Measurements from ENCODE around the gene RABGAP1L. TPM values are rescaled to one million over a fixed set of nuclear protein-coding genes. Genes with fewer than 3 reads are reported as not detected.

The RABGAP1L gene
- total and polyA plus RNA-seq, 10 of the 15 experiments (the other 5 are each of a cell fraction or from before 2014, with no cell fraction given), result 5.8 to 194 (median 113) TPM

GRCh38 chr1:174953285-174954072, 794.2 kb downstream of the RABGAP1L start (continued):
- 0 out of 2 replicates have a peak, but pooled peaks have one; percentile 62 for TF ChIP-seq RB1 (IDR thresholded peaks at IDR 0.05; ENCODE audit: borderline replicate concordance)
- TF ChIP-seq BMI1 (IDR thresholded peaks at IDR 0.05; ENCODE audit: borderline replicate concordance), result peak; percentile 48
- TF ChIP-seq ZNF274 (IDR thresholded peaks at IDR 0.05; ENCODE audit: insufficient read depth, insufficient read length), result no peak
- TF ChIP-seq CHD2 (IDR thresholded peaks at IDR 0.05; ENCODE audit: borderline replicate concordance, low read depth, low read length), result 0 out of 2 replicates have a peak, but pooled peaks have one; percentile 54
- TF ChIP-seq BCL11A (IDR thresholded peaks at IDR 0.05; ENCODE audit: low read depth, low read length), result peak; percentile 58
- peak; percentile 86; the same call in 1 of the 2 replicates for TF ChIP-seq SMARCA5 (IDR thresholded peaks at IDR 0.05)
- TF ChIP-seq MYC (IDR thresholded peaks at IDR 0.05; ENCODE audit: insufficient read depth, insufficient read length, insufficient replicate concordance, low read length, severe bottlenecking), result no peak
- no peak for TF ChIP-seq KDM1A (IDR thresholded peaks at IDR 0.05; ENCODE audit: borderline replicate concordance)
- TF ChIP-seq, protein P1, sequence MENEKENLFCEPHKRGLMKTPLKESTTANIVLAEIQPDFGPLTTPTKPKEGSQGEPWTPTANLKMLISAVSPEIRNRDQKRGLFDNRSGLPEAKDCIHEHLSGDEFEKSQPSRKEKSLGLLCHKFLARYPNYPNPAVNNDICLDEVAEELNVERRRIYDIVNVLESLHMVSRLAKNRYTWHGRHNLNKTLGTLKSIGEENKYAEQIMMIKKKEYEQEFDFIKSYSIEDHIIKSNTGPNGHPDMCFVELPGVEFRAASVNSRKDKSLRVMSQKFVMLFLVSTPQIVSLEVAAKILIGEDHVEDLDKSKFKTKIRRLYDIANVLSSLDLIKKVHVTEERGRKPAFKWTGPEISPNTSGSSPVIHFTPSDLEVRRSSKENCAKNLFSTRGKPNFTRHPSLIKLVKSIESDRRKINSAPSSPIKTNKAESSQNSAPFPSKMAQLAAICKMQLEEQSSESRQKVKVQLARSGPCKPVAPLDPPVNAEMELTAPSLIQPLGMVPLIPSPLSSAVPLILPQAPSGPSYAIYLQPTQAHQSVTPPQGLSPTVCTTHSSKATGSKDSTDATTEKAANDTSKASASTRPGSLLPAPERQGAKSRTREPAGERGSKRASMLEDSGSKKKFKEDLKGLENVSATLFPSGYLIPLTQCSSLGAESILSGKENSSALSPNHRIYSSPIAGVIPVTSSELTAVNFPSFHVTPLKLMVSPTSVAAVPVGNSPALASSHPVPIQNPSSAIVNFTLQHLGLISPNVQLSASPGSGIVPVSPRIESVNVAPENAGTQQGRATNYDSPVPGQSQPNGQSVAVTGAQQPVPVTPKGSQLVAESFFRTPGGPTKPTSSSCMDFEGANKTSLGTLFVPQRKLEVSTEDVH (IDR thresholded peaks at IDR 0.05; ENCODE audit: low read depth, partially characterized antibody), result peak; percentile 57
- TF ChIP-seq POLR2AphosphoS2 (IDR thresholded peaks at IDR 0.05; ENCODE audit: low read depth, low read length), result no peak
- TF ChIP-seq YY1 (IDR thresholded peaks at IDR 0.05; ENCODE audit: low read depth, low read length), result no peak
- TF ChIP-seq MEF2A (IDR thresholded peaks at IDR 0.05; ENCODE audit: insufficient read depth, low read depth, low read length), result 0 out of 2 replicates have a peak, but pooled peaks have one; percentile 23
- TF ChIP-seq, protein P2, sequence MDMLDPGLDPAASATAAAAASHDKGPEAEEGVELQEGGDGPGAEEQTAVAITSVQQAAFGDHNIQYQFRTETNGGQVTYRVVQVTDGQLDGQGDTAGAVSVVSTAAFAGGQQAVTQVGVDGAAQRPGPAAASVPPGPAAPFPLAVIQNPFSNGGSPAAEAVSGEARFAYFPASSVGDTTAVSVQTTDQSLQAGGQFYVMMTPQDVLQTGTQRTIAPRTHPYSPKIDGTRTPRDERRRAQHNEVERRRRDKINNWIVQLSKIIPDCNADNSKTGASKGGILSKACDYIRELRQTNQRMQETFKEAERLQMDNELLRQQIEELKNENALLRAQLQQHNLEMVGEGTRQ (IDR thresholded peaks at IDR 0.05; ENCODE audit: borderline replicate concordance, low read depth, low read length), result no peak
- peak; percentile 77 for TF ChIP-seq TCF12 (IDR thresholded peaks at IDR 0.05; ENCODE audit: low read depth, low read length)
- TF ChIP-seq CREM (IDR thresholded peaks at IDR 0.05; ENCODE audit: low read depth), result peak; percentile 32; the same call in 1 of the 2 replicates
- no peak for TF ChIP-seq TARDBP (IDR thresholded peaks at IDR 0.05; ENCODE audit: borderline replicate concordance)
- peak; percentile 60; the same call in 1 of the 2 replicates for TF ChIP-seq CREB1 (IDR thresholded peaks at IDR 0.05; ENCODE audit: low read depth)
- TF ChIP-seq, protein P3, sequence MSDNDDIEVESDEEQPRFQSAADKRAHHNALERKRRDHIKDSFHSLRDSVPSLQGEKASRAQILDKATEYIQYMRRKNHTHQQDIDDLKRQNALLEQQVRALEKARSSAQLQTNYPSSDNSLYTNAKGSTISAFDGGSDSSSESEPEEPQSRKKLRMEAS (IDR thresholded peaks at IDR 0.05; ENCODE audit: low read depth, low read length), result no peak
- peak; percentile 80 for TF ChIP-seq RELA (IDR thresholded peaks at IDR 0.05; ENCODE audit: borderline replicate concordance, partially characterized antibody)
- TF ChIP-seq NFYB (IDR thresholded peaks at IDR 0.05; ENCODE audit: insufficient read depth, low read depth, low read length), result no peak
- TF ChIP-seq EP300 (IDR thresholded peaks at IDR 0.05; ENCODE audit: borderline replicate concordance in 1 of 2, control insufficient read depth in 1 of 2, low read depth in 2 of 2, low read length in 2 of 2), result peak; percentile 53 to 78; a peak in 2 of 4 replicates
- no peak; the same call in 1 of the 2 replicates for TF ChIP-seq ZNF217 (IDR thresholded peaks at IDR 0.05)
- TF ChIP-seq BCL3 (IDR thresholded peaks at IDR 0.05; ENCODE audit: borderline replicate concordance, insufficient read depth, low read depth, low read length, poor library complexity, severe bottlenecking), result peak; percentile 23
- TF ChIP-seq ATF3 (IDR thresholded peaks at IDR 0.05; ENCODE audit: borderline replicate concordance, extremely low read depth, low read depth, low read length), result no peak

Data from GM12878 (cell line).